Right ventricle myocardium inferior (tissue), 1 donor: ENCODE results near the gene LGALS7. TPM values are rescaled to one million over a fixed set of nuclear protein-coding genes. Genes with fewer than 3 reads are reported as not detected.

Source experiments
- ATAC-seq: fragments of 200-7000 bp; cut with Tn5 transposase; one replicate; pipeline ENCODE4 v1.9.1; 2020; ENCODE audit warnings: mild to moderate bottlenecking, moderate library complexity
- DNase-seq: peaks from one replicate; pipeline ENCODE4 v3.0.0; 2021; ENCODE audit errors: missing footprints
- intact Hi-C: fragments of 100-400 bp; cut with DNase I; formaldehyde crosslinking; loops from one replicate; pipeline ENCODE4 v1.11.0; 2022
- total RNA-seq: library from RNA; stranded (reverse); fragmentation: NEBNext Ultra II Directional; extraction: Animal tissue kit (Norgen Biotek cat#: 25700); gene quantifications from one replicate; pipeline ENCODE4 v1.2.1, GENCODE V29; 2021
- donor health status: DM: no; HTN: yes; CAD: no; lungs with severe emphysema.

Gene LGALS7
- total RNA-seq, 1 donor from 2014 or later: not detected

- ATAC-seq (no peak), DNase-seq (no peak)
- intact Hi-C loops: no loop called here
Observed at GRCh38 chr19:38744874-38745273, 28.4 kb downstream of the LGALS7 start.

- DNase-seq: no peak
- no peak for ATAC-seq
- intact Hi-C loops: no loop called here
Observed at GRCh38 chr19:38744298-38744681, 29.0 kb downstream of the LGALS7 start, which contains the start of gene CAPN12. TSS of gene CAPN12 (minus strand) at chr19:38744474. CDS start at chr19:38744165, 309 bp downstream.

- no peak for ATAC-seq
- DNase-seq: no peak
- intact Hi-C loops: no loop called here
Observed at GRCh38 chr19:38743394-38744297, 29.7 kb downstream of the LGALS7 start.

- no peak for DNase-seq
- no peak for ATAC-seq
- intact Hi-C loops: no loop called here
Observed at GRCh38 chr19:38742906-38743305, 30.4 kb downstream of the LGALS7 start.

GRCh38 chr19:38742296-38742695, 31.0 kb downstream of the LGALS7 start:
- intact Hi-C loops: no loop called here
- ATAC-seq: no peak
- no peak for DNase-seq

GRCh38 chr19:38741670-38742069, 31.6 kb downstream of the LGALS7 start:
- intact Hi-C loops: no loop called here
- no peak for ATAC-seq
- no peak for DNase-seq

- no peak for DNase-seq
- ATAC-seq: no peak
- intact Hi-C loops: no loop called here
Observed at GRCh38 chr19:38740932-38741331, 32.4 kb downstream of the LGALS7 start.

- DNase-seq: no peak
- no peak for ATAC-seq
- intact Hi-C loops: no loop called here
Observed at GRCh38 chr19:38740257-38740592, 33.1 kb downstream of the LGALS7 start.

GRCh38 chr19:38739440-38740256, 33.7 kb downstream of the LGALS7 start:
- intact Hi-C loops: no loop called here
- DNase-seq (no peak), ATAC-seq (no peak)

GRCh38 chr19:38737921-38738737, 35.2 kb downstream of the LGALS7 start:
- ATAC-seq: no peak
- intact Hi-C loops: no loop called here
- no peak for DNase-seq

- DNase-seq: peak; percentile 45
- no peak for ATAC-seq
- intact Hi-C loops: no loop called here
Observed at GRCh38 chr19:38737281-38737865, 35.9 kb downstream of the LGALS7 start.

- ATAC-seq (no peak), DNase-seq (peak; percentile 66)
- intact Hi-C loops: no loop called here
Observed at GRCh38 chr19:38736413-38737280, 36.7 kb downstream of the LGALS7 start.

- peak; percentile 75 for DNase-seq
Observed at GRCh38 chr19:38736036-38736412, 37.3 kb downstream of the LGALS7 start.

GRCh38 chr19:38735257-38735686, 38.0 kb downstream of the LGALS7 start:
- peak; percentile 8 for DNase-seq
- ATAC-seq: no peak
- intact Hi-C loops: no loop called here

More at GRCh38 chr19:38736036-38736412, 37.3 kb downstream of the LGALS7 start:
- ATAC-seq: no peak
- intact Hi-C loops: no loop called here

GRCh38 chr19:38734426-38735256, 38.7 kb downstream of the LGALS7 start:
- intact Hi-C loops: loop anchor here (5.0 kb wide), 1 partner anchor 98 kb away; the partner anchor contains the start of gene ECH1
- ATAC-seq (no peak), DNase-seq (peak; percentile 53)

- ATAC-seq (no peak), DNase-seq (peak; percentile 13)
- intact Hi-C loops: loop anchor here (5.0 kb wide), 1 partner anchor 98 kb away; the partner anchor contains the start of gene ECH1
Observed at GRCh38 chr19:38734176-38734425, 39.2 kb downstream of the LGALS7 start.
